ENCODE measurements around the gene TLE5. TPM values are rescaled to one million over a fixed set of nuclear protein-coding genes. Genes with fewer than 3 reads are reported as not detected.

TLE5 gene
- total and polyA plus RNA-seq, 2 of the 4 experiments (the other 2 are of a cell fraction): 119 to 407 TPM

DNA sequence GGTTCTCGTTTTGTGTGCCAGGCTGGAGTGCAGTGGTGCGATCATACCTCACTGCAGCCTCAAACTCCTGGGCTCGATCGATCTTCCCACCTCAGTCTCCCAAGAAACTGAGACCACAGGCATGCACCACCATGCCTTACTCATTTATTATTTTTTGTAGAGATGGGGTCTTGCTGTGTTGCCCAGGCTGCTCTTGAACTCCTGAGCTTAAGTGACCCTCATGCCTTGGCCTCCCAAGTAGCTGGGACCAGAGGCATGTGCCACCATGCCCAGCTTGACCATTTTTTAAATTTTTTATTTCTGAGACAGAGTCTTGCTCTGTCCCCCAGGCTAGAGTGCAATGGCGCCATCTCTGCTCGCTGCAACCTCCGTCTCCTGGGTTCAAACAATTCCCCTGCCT lies 21.7 kb upstream of the TLE5 start:
- H2AK9ac ChIP-seq (replicated peaks; ENCODE audit: low read depth, low read length, poor library complexity): no peak overlapping the region
- no peaks in the 10 kb centered on the region for H4K20me1 ChIP-seq (ENCODE audit: insufficient read depth, low read length)
- H2BK120ac ChIP-seq (ENCODE audit: low read depth, low read length): no peak overlapping the region
- WGBS, 2 experiments (ENCODE audit: extremely low coverage in 2 of 2, insufficient read length in 1 of 2): 94% methylated on average over 3 of the region's 7 CpGs; no CpG with 5 or more reads in 1 of the 2 experiments
- no peak overlapping the region for H3K9ac ChIP-seq (ENCODE audit: low read depth, low read length)
- CTCF ChIA-PET: no interaction called here
- no peak overlapping the region for H4K8ac ChIP-seq (ENCODE audit: low read depth in 2 of 2, low read length in 2 of 2)
- DNase-seq: no peak
- no peaks in the 10 kb centered on the region for H3K27me3 ChIP-seq (ENCODE audit: control insufficient read depth, insufficient read depth, low read length)
- no peak overlapping the region for H3K18ac ChIP-seq (ENCODE audit: low read depth, low read length)
- POLR2A ChIA-PET (ENCODE audit: unreplicated experiment): no interaction called here
- H3K23ac ChIP-seq (ENCODE audit: low read depth, low read length): no peak overlapping the region
- no peak overlapping the region for H4K91ac ChIP-seq (ENCODE audit: insufficient read depth, low read depth, low read length)
- TF ChIP-seq RFX5 (IDR thresholded peaks at IDR 0.05; ENCODE audit: low read depth, low read length): no peak
- TF ChIP-seq, protein P1, sequence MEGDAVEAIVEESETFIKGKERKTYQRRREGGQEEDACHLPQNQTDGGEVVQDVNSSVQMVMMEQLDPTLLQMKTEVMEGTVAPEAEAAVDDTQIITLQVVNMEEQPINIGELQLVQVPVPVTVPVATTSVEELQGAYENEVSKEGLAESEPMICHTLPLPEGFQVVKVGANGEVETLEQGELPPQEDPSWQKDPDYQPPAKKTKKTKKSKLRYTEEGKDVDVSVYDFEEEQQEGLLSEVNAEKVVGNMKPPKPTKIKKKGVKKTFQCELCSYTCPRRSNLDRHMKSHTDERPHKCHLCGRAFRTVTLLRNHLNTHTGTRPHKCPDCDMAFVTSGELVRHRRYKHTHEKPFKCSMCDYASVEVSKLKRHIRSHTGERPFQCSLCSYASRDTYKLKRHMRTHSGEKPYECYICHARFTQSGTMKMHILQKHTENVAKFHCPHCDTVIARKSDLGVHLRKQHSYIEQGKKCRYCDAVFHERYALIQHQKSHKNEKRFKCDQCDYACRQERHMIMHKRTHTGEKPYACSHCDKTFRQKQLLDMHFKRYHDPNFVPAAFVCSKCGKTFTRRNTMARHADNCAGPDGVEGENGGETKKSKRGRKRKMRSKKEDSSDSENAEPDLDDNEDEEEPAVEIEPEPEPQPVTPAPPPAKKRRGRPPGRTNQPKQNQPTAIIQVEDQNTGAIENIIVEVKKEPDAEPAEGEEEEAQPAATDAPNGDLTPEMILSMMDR (conservative IDR thresholded peaks at IDR 0.05; ENCODE audit: low read depth, low read length): no peak
- no peak for TF ChIP-seq MAFK (IDR thresholded peaks at IDR 0.05; ENCODE audit: low read depth, low read length)
- no peak for TF ChIP-seq MAZ (IDR thresholded peaks at IDR 0.05; ENCODE audit: borderline replicate concordance, low read depth, low read length)
- TF ChIP-seq CEBPB (IDR thresholded peaks at IDR 0.05; ENCODE audit: low read depth, low read length): no peak
- TF ChIP-seq, protein P2, sequence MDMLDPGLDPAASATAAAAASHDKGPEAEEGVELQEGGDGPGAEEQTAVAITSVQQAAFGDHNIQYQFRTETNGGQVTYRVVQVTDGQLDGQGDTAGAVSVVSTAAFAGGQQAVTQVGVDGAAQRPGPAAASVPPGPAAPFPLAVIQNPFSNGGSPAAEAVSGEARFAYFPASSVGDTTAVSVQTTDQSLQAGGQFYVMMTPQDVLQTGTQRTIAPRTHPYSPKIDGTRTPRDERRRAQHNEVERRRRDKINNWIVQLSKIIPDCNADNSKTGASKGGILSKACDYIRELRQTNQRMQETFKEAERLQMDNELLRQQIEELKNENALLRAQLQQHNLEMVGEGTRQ (IDR thresholded peaks at IDR 0.05; ENCODE audit: low read depth, low read length): no peak
- TF ChIP-seq POLR2A (IDR thresholded peaks at IDR 0.05; ENCODE audit: low read depth, low read length): no peak
- no peak for ATAC-seq (ENCODE audit: low read depth)
- H3K14ac ChIP-seq (replicated peaks; ENCODE audit: low read depth, low read length): no peak overlapping the region
- no peak overlapping the region for H3K56ac ChIP-seq (ENCODE audit: extremely low read depth, insufficient read depth, low read length)
- in situ Hi-C loops (cut with MboI; ENCODE audit: low sequenced_read_pairs): no loop called here
- no peaks in the 10 kb centered on the region for H3K9me3 ChIP-seq (ENCODE audit: control insufficient read depth, insufficient read depth, low read length)
- H2BK20ac ChIP-seq (ENCODE audit: low read depth, low read length): no peak overlapping the region
- H3K4me2 ChIP-seq (ENCODE audit: low read depth, low read length): no peak overlapping the region
- no TSS peak for BruUV-seq (replicated peaks)
- dilution Hi-C loops (cut with HindIII; ENCODE audit: low sequenced_read_pairs, unreplicated experiment): no loop called here
- H3K36me3 ChIP-seq (ENCODE audit: control insufficient read depth, insufficient read depth, low read length): no peaks in the 10 kb centered on the region
- no peaks in the 10 kb centered on the region for H3K9me1 ChIP-seq (ENCODE audit: insufficient read depth, low read length)
- H2AK5ac ChIP-seq (ENCODE audit: low read depth, low read length): no peak overlapping the region
- H2BK5ac ChIP-seq (ENCODE audit: low read depth, low read length, poor library complexity, severe bottlenecking): no peak overlapping the region
- H3K79me1 ChIP-seq (ENCODE audit: low read depth in 1 of 2, low read length in 2 of 2): no peaks in the 10 kb centered on the region
- peaks cover 2% of the 10 kb centered on the region; the same call in 1 of the 2 replicates for H3K4me1 ChIP-seq (ENCODE audit: control insufficient read depth, insufficient read depth, low read length)
- no peak overlapping the region for H3K4me3 ChIP-seq (ENCODE audit: insufficient read depth, low read depth, low read length)
- H2BK15ac ChIP-seq (ENCODE audit: low read depth, low read length): no peak overlapping the region
- H2AFZ ChIP-seq (replicated peaks; ENCODE audit: low read length, poor library complexity): no peak overlapping the region
- intact Hi-C loops (cut with micrococcal nuclease): no loop called here
- H3K27ac ChIP-seq (ENCODE audit: insufficient read depth, low read length): no peak overlapping the region
- no peak overlapping the region for H4K5ac ChIP-seq (ENCODE audit: low read depth, low read length)
- H3K4ac ChIP-seq (ENCODE audit: low read depth, low read length): no peak overlapping the region

Data from IMR-90 (cell line).